Caki2 (cell line): ENCODE results near the gene TAS2R60. TPM values are rescaled to one million over a fixed set of nuclear protein-coding genes. Genes with fewer than 3 reads are reported as not detected.

Source experiments
- DNase-seq: peaks from one replicate; pipeline ENCODE4 v3.0.0-alpha.2; 2015; ENCODE audit warnings: low read depth
- in situ Hi-C: cut with HindIII; loops from 2 replicates; pipeline ENCODE4 v1.10.0; 2016; ENCODE audit warnings: low sequenced_read_pairs, low pct_unique_long_range_greater_than_20kb, mixed read lengths
- total RNA-seq: library from RNA; depleted of rRNA; stranded (reverse); fragments of >200 nt; shearing (Covaris generic); gene quantifications from 2 replicates; pipeline ENCODE4 v1.2.3, GENCODE V29; 2014; ENCODE audit warnings: low replicate concordance; rRNA removed

Gene TAS2R60
- total RNA-seq, 1 experiment from 2014 or later, result not detected

- in situ Hi-C loops, result no loop called here
- no peak for DNase-seq
Observed at GRCh38 chr7:143492799-143493739, 49.8 kb downstream of the TAS2R60 start.

- in situ Hi-C loops, result no loop called here
- no peak for DNase-seq
Observed at GRCh38 chr7:143493751-143494150, 50.5 kb downstream of the TAS2R60 start.

Other genes with a start within 250 kb of the TAS2R60 start
- gene TAS2R40, start 221.4 kb upstream of the TAS2R60 start, total RNA-seq, result not detected in 2 replicates
- gene GSTK1, start 180.0 kb upstream of the TAS2R60 start, total RNA-seq, result 107 and 161 TPM in 2 replicates
- 79.0 and 102 TPM in 2 replicates for gene TMEM139, start 158.5 kb upstream of the TAS2R60 start, total RNA-seq
- 5.6 and 11.9 TPM in 2 replicates for gene CASP2, start 155.1 kb upstream of the TAS2R60 start, total RNA-seq
- not detected in 2 replicates for gene CLCN1, start 127.3 kb upstream of the TAS2R60 start, total RNA-seq
- gene FAM131B, start 80.7 kb upstream of the TAS2R60 start, total RNA-seq, result 0.03 TPM in 1 of 2 replicates, not detected in the other
- 23.2 and 41.3 TPM in 2 replicates for gene ZYX, start 62.1 kb upstream of the TAS2R60 start, total RNA-seq
- not detected in 2 replicates for gene EPHA1, start 34.6 kb upstream of the TAS2R60 start, total RNA-seq
- not detected in 2 replicates for gene TAS2R41, start 34.4 kb downstream of the TAS2R60 start, total RNA-seq
- not detected in 2 replicates for gene CTAGE15, start 128.3 kb downstream of the TAS2R60 start, total RNA-seq
- gene TCAF2, start 177.5 kb downstream of the TAS2R60 start, total RNA-seq, result 0.78 and 2.5 TPM in 2 replicates